Heart right ventricle (tissue), 16 donors: ENCODE measurements around the gene PLD1. TPM values are rescaled to one million over a fixed set of nuclear protein-coding genes. Genes with fewer than 3 reads are reported as not detected.

Experiments used
- ATAC-seq, 8 donors: fragments of 200-7000 bp; cut with Tn5 transposase; one replicate each; pipeline ENCODE4 v1.9.1; 2020; ENCODE audit warnings: mild to moderate bottlenecking in 8 of 8, moderate library complexity in 8 of 8, moderate number of reproducible peaks in 1 of 8
- DNase-seq, 2 donors: peaks; one replicate each; pipeline ENCODE4 v3.0.0-alpha.2; 2020
- H3K27ac ChIP-seq, 10 donors: fragments of 200-600 bp; sonication (generic) in 2 of 10; one replicate each; pipeline versions ENCODE4 v1.5.0 to v1.8.0; 2020 to 2022; ENCODE audit warnings: mild to moderate bottlenecking in 3 of 10
- H3K27me3 ChIP-seq, 7 donors: fragments of 200-600 bp; one replicate each; pipeline ENCODE4 v1.8.0; 2021 to 2022; ENCODE audit warnings: mild to moderate bottlenecking in 2 of 7
- H3K36me3 ChIP-seq, 9 donors: fragments of 200-600 bp; sonication (generic) in 1 of 9; one replicate each; pipeline versions ENCODE4 v1.5.0 to v1.8.0; 2020 to 2022; ENCODE audit warnings: mild to moderate bottlenecking in 2 of 9
- H3K4me1 ChIP-seq, 9 donors: fragments of 200-600 bp; sonication (generic) in 1 of 9; one replicate each; pipeline versions ENCODE4 v1.5.0 to v1.8.0; 2020 to 2022; ENCODE audit warnings: mild to moderate bottlenecking in 4 of 9
- H3K4me3 ChIP-seq, 10 donors: fragments of 200-600 bp; sonication (generic) in 2 of 10; one replicate each; pipeline versions ENCODE4 v1.5.0 to v1.8.0; 2020 to 2022; ENCODE audit warnings: mild to moderate bottlenecking in 7 of 10, moderate library complexity in 2 of 10
- H3K9me3 ChIP-seq, 11 donors: fragments of 200-600 bp in 10 of 11; sonication (generic) in 2 of 11; one replicate each; pipeline versions ENCODE4 v1.5.0 to v1.8.0; 2013 to 2022; ENCODE audit warnings: mild to moderate bottlenecking in 2 of 11, control low read depth in 1 of 11, moderate library complexity in 1 of 11
- WGBS, 2 donors: extraction: QIAGEN DNeasy Blood & Tissue Kit; methylation state at CpG; one replicate each; pipeline ENCODE4 v1.1.7; 2013; ENCODE audit warnings: inconsistent platforms in 1 of 2; 5-methylcytosine and 5-hydroxymethylcytosine counted together
- intact Hi-C, 10 donors: fragments of 100-400 bp; cut with DNase I; formaldehyde crosslinking; loops; one replicate each; pipeline versions ENCODE4 v1.11.1 to v1.14.2; 2022
- polyA plus RNA-seq, 2 donors: library from polyadenylated mRNA; stranded (reverse); fragments of 200-250 nt; gene quantifications; one replicate each; pipeline ENCODE4 v1.2.3, GENCODE V29; 2013
- total RNA-seq, 10 donors: library from RNA; stranded (reverse); fragmentation: NEBNext Ultra II Directional in 3 of 10; extraction: Animal tissue kit (Norgen Biotek cat#: 25700) in 3 of 10; gene quantifications; one replicate each; pipeline versions ENCODE4 v1.2.1 to v1.2.4, GENCODE V29; 2021 to 2023
- TF ChIP-seq, protein P1 (sequence below), 9 donors: fragments of 200-600 bp; sonication (generic) in 2 of 9; IDR thresholded peaks; one replicate each; pipeline versions ENCODE4 v1.5.0 to v1.8.0; 2021 to 2022; ENCODE audit warnings: antibody characterized with exemption in 9 of 9, mild to moderate bottlenecking in 5 of 9, moderate library complexity in 1 of 9
- donor health status: Arrhythmogenic right ventricular cardiomyopathy.
- donor health status: ischemic (EF 13 %, LVEDD 7.1; RV severe dilation, severe dysfunction).
- donor health status: healthy with polysubstance abuse.
- donor health status: DM: no; HTN: yes; CAD: no.
- donor health status: DM: no; HTN: no; CAD: no.
- donor health status: ischemic (EF 25% LVEDD 6.9; RV normal size, moderate dysfunction).
- donor health status: ischemic (EF 25% LVEDD 5.7; RV mildly dilated, moderate dysfunction).
- donor health status: healthy.
- donor health status: DM: yes; HTN: yes; CAD: no.
- donor health status: Ischemic cardiomyopathy.
- donor health status: ischemic (EF 35%, LVEDD 5.7; RV mildly dilated, moderate dysfunction).
- donor health status: nonischemic (EF 11% LVEDD 7.7; RV severe dilation, severe dysfunction).
- donor health status: DM: yes; HTN: yes; CAD: no.
- donor health status: PGD.
- donor health status: ischemic (EF 29% LVEDD 5.4; RV normal size, mild dysfunction).
- donor health status: nonischemic (EF 23%, LVEDD 6.1; RV moderate dilation, normal function).

PLD1 gene
- total and polyA plus RNA-seq, 12 donors = 10.5 to 83.3 (median 62.9) TPM

DNA sequence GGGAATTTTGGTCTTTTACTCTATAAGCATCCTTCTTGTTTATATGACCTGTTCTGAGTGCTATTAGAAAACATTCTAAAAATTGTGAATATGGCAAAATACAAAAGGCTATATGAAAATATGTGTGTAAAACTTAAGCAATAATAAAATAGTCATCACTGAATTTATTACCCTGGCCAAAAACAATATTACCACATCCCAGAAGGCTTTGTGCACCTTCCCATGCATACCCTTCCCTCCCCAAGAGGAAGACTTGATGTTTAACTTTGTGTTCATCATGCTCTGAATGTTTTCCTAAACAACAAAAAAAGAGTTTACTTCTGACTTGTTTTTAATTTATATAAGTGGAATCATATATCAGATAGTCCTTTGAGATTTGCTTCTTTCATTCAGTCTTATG is 195.0 kb downstream of the PLD1 start:
- H3K4me3 ChIP-seq = no peak overlapping the region
- peaks cover 0 to 84% (median 35%) of the 10 kb centered on the region in 9 donors for H3K36me3 ChIP-seq
- DNase-seq (no peak), ATAC-seq (no peak)
- no peaks in the 10 kb centered on the region for H3K4me1 ChIP-seq
- TF ChIP-seq, protein P1, sequence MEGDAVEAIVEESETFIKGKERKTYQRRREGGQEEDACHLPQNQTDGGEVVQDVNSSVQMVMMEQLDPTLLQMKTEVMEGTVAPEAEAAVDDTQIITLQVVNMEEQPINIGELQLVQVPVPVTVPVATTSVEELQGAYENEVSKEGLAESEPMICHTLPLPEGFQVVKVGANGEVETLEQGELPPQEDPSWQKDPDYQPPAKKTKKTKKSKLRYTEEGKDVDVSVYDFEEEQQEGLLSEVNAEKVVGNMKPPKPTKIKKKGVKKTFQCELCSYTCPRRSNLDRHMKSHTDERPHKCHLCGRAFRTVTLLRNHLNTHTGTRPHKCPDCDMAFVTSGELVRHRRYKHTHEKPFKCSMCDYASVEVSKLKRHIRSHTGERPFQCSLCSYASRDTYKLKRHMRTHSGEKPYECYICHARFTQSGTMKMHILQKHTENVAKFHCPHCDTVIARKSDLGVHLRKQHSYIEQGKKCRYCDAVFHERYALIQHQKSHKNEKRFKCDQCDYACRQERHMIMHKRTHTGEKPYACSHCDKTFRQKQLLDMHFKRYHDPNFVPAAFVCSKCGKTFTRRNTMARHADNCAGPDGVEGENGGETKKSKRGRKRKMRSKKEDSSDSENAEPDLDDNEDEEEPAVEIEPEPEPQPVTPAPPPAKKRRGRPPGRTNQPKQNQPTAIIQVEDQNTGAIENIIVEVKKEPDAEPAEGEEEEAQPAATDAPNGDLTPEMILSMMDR (IDR thresholded peaks at IDR 0.05) = no peak
- H3K9me3 ChIP-seq = peaks cover 0 to 6% (median 0%) of the 10 kb centered on the region in 11 donors
- intact Hi-C loops = no loop called here
- no peak overlapping the region for H3K27ac ChIP-seq
- no peaks in the 10 kb centered on the region for H3K27me3 ChIP-seq

GRCh38 chr3:171614318-171614921 is 195.9 kb downstream of the PLD1 start:
- WGBS, 2 donors = 24 to 32% methylated on average over 11 of the region's 11 CpGs
- Histone ChIP-seq H3K36me3 (peaks cover 0 to 82% (median 32%) of the 10 kb centered on the region in 9 donors), H3K4me1 (no peaks in the 10 kb centered on the region), H3K27me3 (no peaks in the 10 kb centered on the region), H3K9me3 (peaks cover 0 to 6% (median 0%) of the 10 kb centered on the region in 11 donors), H3K4me3 (no peak overlapping the region), H3K27ac (peak overlapping the region in 1 of 10 donors; percentile 8)
- DNase-seq (peak; percentile 10 to 23), ATAC-seq (peak in 6 of 8 donors; percentile 44 to 80 (median 64))
- TF ChIP-seq, protein P1 (IDR thresholded peaks at IDR 0.05) = peak in 7 of 9 donors; percentile 49 to 70 (median 62)
- intact Hi-C loops = no loop called here

DNA sequence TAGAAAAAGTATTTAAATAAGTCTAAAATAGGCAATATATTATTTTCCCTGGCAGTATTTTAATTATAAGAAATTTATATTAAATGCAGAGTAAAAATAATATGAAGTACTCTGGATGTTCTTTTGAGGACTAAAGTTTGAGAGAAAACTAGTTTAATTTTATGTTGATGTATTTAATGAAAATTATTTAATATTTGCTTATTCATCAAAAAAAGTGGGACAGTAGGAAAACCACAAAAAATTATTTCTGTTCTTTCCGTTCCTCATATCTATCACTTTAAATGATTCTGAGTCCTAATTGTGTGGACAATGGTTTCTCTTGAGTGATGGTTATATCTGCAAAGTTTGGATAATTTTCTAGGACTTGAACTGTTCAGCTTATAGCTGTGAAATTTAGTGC is 202.8 kb downstream of the PLD1 start:
- no peaks in the 10 kb centered on the region for H3K9me3 ChIP-seq
- WGBS, 2 donors = 91 to 95% methylated on average over 1 of the region's 1 CpG
- ATAC-seq (no peak), DNase-seq (no peak)
- peaks cover 0 to 81% (median 25%) of the 10 kb centered on the region in 9 donors for H3K36me3 ChIP-seq
- H3K4me3 ChIP-seq = no peak overlapping the region
- no peak overlapping the region for H3K27ac ChIP-seq
- H3K4me1 ChIP-seq = no peaks in the 10 kb centered on the region
- TF ChIP-seq, protein P1 (IDR thresholded peaks at IDR 0.05) = no peak
- H3K27me3 ChIP-seq = no peaks in the 10 kb centered on the region
- intact Hi-C loops = no loop called here

GRCh38 chr3:171606151-171606751 is 204.0 kb downstream of the PLD1 start:
- ATAC-seq = no peak
- H3K9me3 ChIP-seq = no peaks in the 10 kb centered on the region
- 63 to 65% methylated on average over 6 of the region's 6 CpGs for WGBS, 2 donors
- H3K36me3 ChIP-seq = peaks cover 0 to 81% (median 22%) of the 10 kb centered on the region in 9 donors
- no peak overlapping the region for H3K27ac ChIP-seq
- no peak for DNase-seq
- H3K4me1 ChIP-seq = no peaks in the 10 kb centered on the region
- H3K27me3 ChIP-seq = no peaks in the 10 kb centered on the region
- no peak overlapping the region for H3K4me3 ChIP-seq
- intact Hi-C loops = no loop called here
- TF ChIP-seq, protein P1 (IDR thresholded peaks at IDR 0.05) = no peak
